PC-3 (cell line): Measurements from ENCODE around the gene UFSP2. TPM values are rescaled to one million over a fixed set of nuclear protein-coding genes. Genes with fewer than 3 reads are reported as not detected.

ENCODE experiments used
- ATAC-seq: fragments of 200-7000 bp; cut with Tn5 transposase; 2 replicates; pipeline ENCODE4 v1.9.1; 2020; ENCODE audit warnings: mild to moderate bottlenecking, moderate library complexity
- BruUV-seq: library from RNA; stranded (reverse); fragments of 400-500 nt; replicated peaks from 2 replicates; lab custom pipeline; 2021; lab: Mats Ljungman, UMichigan
- CTCF ChIA-PET: fragments of 300-600 bp; sonication (Branson Sonifier 250); formaldehyde crosslinking; loops from one replicate; lab custom pipeline; 2022; ENCODE audit warnings: antibody characterized with exemption; lab: Charles Lee
- POLR2A ChIA-PET: fragments of 300-600 bp; sonication (Branson Sonifier 250); formaldehyde crosslinking; loops from one replicate; lab custom pipeline; 2022; ENCODE audit warnings: antibody characterized with exemption; ENCODE audit not compliant: unreplicated experiment; lab: Charles Lee
- DNase-seq: peaks from one replicate; pipeline ENCODE4 v3.0.0-alpha.2; 2015
- H2AFZ ChIP-seq: fragments of 300-600 bp; sonication (generic); 2 replicates; pipeline ENCODE4 v1.6.0; 2016; ENCODE audit warnings: antibody characterized with exemption, low read length
- H3F3A ChIP-seq: fragments of 300-600 bp; sonication (generic); one replicate; pipeline ENCODE4 v1.6.0; 2017; ENCODE audit warnings: antibody characterized with exemption, low read length, control low read depth, mild to moderate bottlenecking; ENCODE audit not compliant: unreplicated experiment
- H3K27ac ChIP-seq: fragments of 300-600 bp; sonication (generic); 2 replicates; pipeline ENCODE4 v1.5.1; 2016; ENCODE audit warnings: mild to moderate bottlenecking, low read length
- H3K27me3 ChIP-seq: fragments of 300-600 bp; sonication (generic); 2 replicates; pipeline ENCODE4 v1.6.1; 2016; ENCODE audit warnings: low read length, mixed read lengths
- H3K36me3 ChIP-seq: fragments of 300-600 bp; sonication (generic); 2 replicates; pipeline ENCODE4 v1.6.1; 2016; ENCODE audit warnings: low read depth, mixed run types, low read length, mixed read lengths
- H3K4me1 ChIP-seq: fragments of 300-600 bp; sonication (generic); 2 replicates; pipeline ENCODE4 v1.5.1; 2016; ENCODE audit warnings: low read length; ENCODE audit not compliant: insufficient read depth
- H3K4me2 ChIP-seq: fragments of 300-600 bp; sonication (generic); 2 replicates; pipeline ENCODE4 v1.6.0; 2016; ENCODE audit warnings: low read length
- H3K4me3 ChIP-seq: fragments of 300-600 bp; sonication (generic); 2 replicates; pipeline ENCODE4 v1.5.1; 2016; ENCODE audit warnings: mild to moderate bottlenecking, low read length, mixed read lengths
- H3K79me2 ChIP-seq: fragments of 300-600 bp; sonication (generic); 2 replicates; pipeline ENCODE4 v1.6.1; 2017; ENCODE audit warnings: low read length, mixed read lengths
- H3K9ac ChIP-seq: fragments of 300-600 bp; sonication (generic); 2 replicates; pipeline ENCODE4 v1.6.0; 2016; ENCODE audit warnings: mild to moderate bottlenecking, low read length
- H3K9me2 ChIP-seq: fragments of 300-600 bp; sonication (generic); replicated peaks from 2 replicates; pipeline ENCODE4 v1.6.1; 2016; ENCODE audit warnings: mixed run types, low read length, mixed read lengths
- H3K9me3 ChIP-seq: fragments of 300-600 bp; sonication (generic); 2 replicates; pipeline ENCODE4 v1.6.1; 2016; ENCODE audit warnings: low read length, mixed read lengths
- H4K20me1 ChIP-seq: fragments of 300-600 bp; sonication (generic); 2 replicates; pipeline ENCODE4 v1.6.1; 2016; ENCODE audit warnings: low read length, mixed read lengths
- EZH2 ChIP-seq: fragments of 300-600 bp; sonication (generic); IDR thresholded peaks from one replicate; pipeline ENCODE4 v1.6.1; 2017; ENCODE audit warnings: antibody characterized with exemption, mild to moderate bottlenecking, low read length; ENCODE audit not compliant: unreplicated experiment
- EZH2phosphoT487 ChIP-seq: fragments of 300-600 bp; sonication (generic); IDR thresholded peaks from 2 replicates; pipeline ENCODE4 v1.6.1; 2018; ENCODE audit warnings: mild to moderate bottlenecking, antibody characterized with exemption, low read length, borderline replicate concordance
- intact Hi-C: fragments of 100-400 bp; cut with micrococcal nuclease; formaldehyde crosslinking; loops from 2 replicates; pipeline ENCODE4 v1.9.0; 2023
- total RNA-seq: library from RNA; depleted of rRNA; stranded (reverse); fragments of >200 nt; gene quantifications from 2 replicates; pipeline ENCODE4 v1.2.3, GENCODE V29; 2014
- TF ChIP-seq, protein P1 (sequence below): fragments of 300-600 bp; sonication (generic); conservative IDR thresholded peaks from 2 replicates; pipeline ENCODE4 v1.5.1; 2017; ENCODE audit warnings: antibody characterized with exemption, low read depth, mild to moderate bottlenecking, low read length

Gene UFSP2
- total RNA-seq, 1 experiment from 2014 or later, result 27.0 TPM

DNA sequence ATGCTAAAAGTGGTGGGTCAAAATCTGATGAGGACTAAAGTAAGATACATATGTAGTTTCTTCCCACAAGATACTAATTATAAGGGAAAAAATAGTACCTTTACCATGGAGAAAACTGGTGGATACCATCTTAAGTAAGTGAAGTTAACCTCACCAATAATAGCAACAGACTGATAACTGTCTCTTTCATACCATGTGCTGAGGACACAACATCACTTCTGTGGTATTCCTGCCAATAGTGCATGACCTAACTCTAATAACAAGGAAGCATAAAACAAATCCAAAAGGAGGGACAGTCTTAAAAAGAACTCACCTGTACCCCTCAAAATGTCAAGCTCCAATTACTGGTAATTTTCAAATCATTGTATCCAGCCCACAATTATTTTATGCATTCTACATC is 8.8 kb downstream of the UFSP2 start:
- H3K4me2 ChIP-seq, result no peak overlapping the region
- ATAC-seq (no peak), DNase-seq (no peak)
- no peaks in the 10 kb centered on the region for H3K27me3 ChIP-seq
- no peaks in the 10 kb centered on the region for H3K9me3 ChIP-seq
- no peaks in the 10 kb centered on the region for H3K4me1 ChIP-seq
- TF ChIP-seq, protein P1, sequence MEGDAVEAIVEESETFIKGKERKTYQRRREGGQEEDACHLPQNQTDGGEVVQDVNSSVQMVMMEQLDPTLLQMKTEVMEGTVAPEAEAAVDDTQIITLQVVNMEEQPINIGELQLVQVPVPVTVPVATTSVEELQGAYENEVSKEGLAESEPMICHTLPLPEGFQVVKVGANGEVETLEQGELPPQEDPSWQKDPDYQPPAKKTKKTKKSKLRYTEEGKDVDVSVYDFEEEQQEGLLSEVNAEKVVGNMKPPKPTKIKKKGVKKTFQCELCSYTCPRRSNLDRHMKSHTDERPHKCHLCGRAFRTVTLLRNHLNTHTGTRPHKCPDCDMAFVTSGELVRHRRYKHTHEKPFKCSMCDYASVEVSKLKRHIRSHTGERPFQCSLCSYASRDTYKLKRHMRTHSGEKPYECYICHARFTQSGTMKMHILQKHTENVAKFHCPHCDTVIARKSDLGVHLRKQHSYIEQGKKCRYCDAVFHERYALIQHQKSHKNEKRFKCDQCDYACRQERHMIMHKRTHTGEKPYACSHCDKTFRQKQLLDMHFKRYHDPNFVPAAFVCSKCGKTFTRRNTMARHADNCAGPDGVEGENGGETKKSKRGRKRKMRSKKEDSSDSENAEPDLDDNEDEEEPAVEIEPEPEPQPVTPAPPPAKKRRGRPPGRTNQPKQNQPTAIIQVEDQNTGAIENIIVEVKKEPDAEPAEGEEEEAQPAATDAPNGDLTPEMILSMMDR, result no peak
- TF ChIP-seq EZH2phosphoT487 (no peak), EZH2 (no peak)
- H3K79me2 ChIP-seq, result no peaks in the 10 kb centered on the region
- ChIA-PET POLR2A (no interaction called here), CTCF (no interaction called here)
- no TSS peak for BruUV-seq
- H4K20me1 ChIP-seq, result no peaks in the 10 kb centered on the region
- intact Hi-C loops, result no loop called here
- H3K9ac ChIP-seq, result no peak overlapping the region
- no peak overlapping the region for H2AFZ ChIP-seq
- no peaks in the 10 kb centered on the region for H3K36me3 ChIP-seq
- no peak overlapping the region for H3K27ac ChIP-seq
- no peak overlapping the region for H3K4me3 ChIP-seq
- H3K9me2 ChIP-seq, result no peaks in the 10 kb centered on the region
- H3F3A ChIP-seq, result no peaks in the 10 kb centered on the region

DNA sequence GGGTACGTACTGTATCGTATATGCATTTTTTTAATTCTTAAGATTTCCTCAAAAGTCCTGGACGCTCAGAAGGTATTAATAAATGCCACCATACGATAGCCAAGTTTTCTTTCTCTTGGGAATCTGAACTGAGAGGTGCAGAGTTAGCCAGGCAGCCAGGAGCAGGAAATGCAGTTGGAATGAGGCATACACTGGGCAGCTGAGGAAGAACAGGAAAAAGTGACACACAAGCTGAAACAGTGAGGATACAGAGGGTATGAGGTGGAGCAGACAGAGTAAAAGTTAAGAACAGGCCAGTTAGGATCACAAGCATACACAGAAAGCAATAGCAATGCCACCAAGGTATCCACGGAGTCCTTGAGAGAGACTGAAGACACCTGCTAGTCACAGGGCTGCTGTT is 13.4 kb downstream of the UFSP2 start:
- H3K36me3 ChIP-seq, result no peaks in the 10 kb centered on the region; the same call in 1 of the 2 replicates
- POLR2A ChIA-PET, result no interaction called here

DNA sequence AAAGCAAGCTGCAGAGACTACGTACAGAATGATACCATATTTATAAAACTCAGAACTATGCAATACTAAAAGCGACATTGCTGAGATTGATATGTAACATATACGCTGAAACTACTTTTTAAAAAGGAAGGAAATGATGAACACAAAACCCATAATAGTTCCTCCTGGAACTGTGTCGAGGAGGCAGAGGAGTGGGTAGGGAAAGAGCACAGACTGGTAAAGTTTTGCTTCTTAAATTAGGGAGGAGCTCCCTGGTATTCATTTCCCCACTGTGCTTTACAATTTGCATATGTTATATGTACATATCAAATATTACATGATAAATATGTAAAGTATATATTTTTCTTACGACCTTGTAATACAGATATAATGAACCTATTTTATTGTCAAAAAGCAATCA is 13.9 kb downstream of the UFSP2 start:
- Histone ChIP-seq H3K9ac (no peak overlapping the region), H3K36me3 (no peaks in the 10 kb centered on the region; the same call in 1 of the 2 replicates), H3K27me3 (no peaks in the 10 kb centered on the region), H3K27ac (no peak overlapping the region), H3K79me2 (no peaks in the 10 kb centered on the region), H3K9me3 (no peaks in the 10 kb centered on the region), H3F3A (no peaks in the 10 kb centered on the region), H3K4me1 (no peaks in the 10 kb centered on the region), H3K9me2 (no peaks in the 10 kb centered on the region), H2AFZ (no peak overlapping the region), H3K4me3 (no peak overlapping the region), H4K20me1 (no peaks in the 10 kb centered on the region), H3K4me2 (no peak overlapping the region)
- no peak for TF ChIP-seq EZH2phosphoT487
- TF ChIP-seq, protein P1, result no peak
- TF ChIP-seq EZH2, result no peak
- intact Hi-C loops, result no loop called here
- ChIA-PET CTCF (no interaction called here), POLR2A (no interaction called here)
- ATAC-seq, result no peak
- no TSS peak for BruUV-seq
- DNase-seq, result no peak

More for the DNA sequence above, 13.4 kb downstream of the UFSP2 start:
- Histone ChIP-seq H3K9ac (no peak overlapping the region), H3K27me3 (no peaks in the 10 kb centered on the region), H2AFZ (no peak overlapping the region), H3K27ac (no peak overlapping the region), H3K4me1 (no peaks in the 10 kb centered on the region), H3K79me2 (no peaks in the 10 kb centered on the region), H3F3A (no peaks in the 10 kb centered on the region), H3K4me2 (no peak overlapping the region), H3K9me3 (no peaks in the 10 kb centered on the region), H3K4me3 (no peak overlapping the region), H4K20me1 (no peaks in the 10 kb centered on the region), H3K9me2 (no peaks in the 10 kb centered on the region)
- CTCF ChIA-PET, result no interaction called here
- DNase-seq, result no peak
- TF ChIP-seq EZH2 (no peak), EZH2phosphoT487 (no peak)
- TF ChIP-seq, protein P1, result no peak
- ATAC-seq, result no peak
- intact Hi-C loops, result no loop called here
- BruUV-seq, result no TSS peak
